Chondrocyte (in vitro differentiated cells): ENCODE results near the gene ADAR. TPM values are rescaled to one million over a fixed set of nuclear protein-coding genes. Genes with fewer than 3 reads are reported as not detected.

Source experiments
- DNase-seq: peaks from one replicate; pipeline ENCODE4 v3.0.0; 2021; ENCODE audit warnings: mixed read lengths, low spot score
- H3K27ac Mint-ChIP-seq: one replicate; pipeline ENCODE4 v1.8.0; 2021; ENCODE audit warnings: mild to moderate bottlenecking, moderate library complexity, mixed read lengths; ENCODE audit not compliant: unreplicated experiment
- H3K27me3 Mint-ChIP-seq: 2 replicates; pipeline ENCODE4 v1.8.0; 2021; ENCODE audit warnings: low read depth, mixed read lengths
- H3K36me3 Mint-ChIP-seq: 2 replicates; pipeline ENCODE4 v1.8.0; 2021; ENCODE audit warnings: low read depth, mixed read lengths
- H3K4me1 Mint-ChIP-seq: 2 replicates; pipeline ENCODE4 v1.8.0; 2021; ENCODE audit warnings: low read depth, mild to moderate bottlenecking, mixed read lengths
- H3K4me3 Mint-ChIP-seq: one replicate; pipeline ENCODE4 v1.8.0; 2021; ENCODE audit warnings: mild to moderate bottlenecking, moderate library complexity, mixed read lengths; ENCODE audit not compliant: unreplicated experiment
- H3K9me3 Mint-ChIP-seq: 2 replicates; pipeline ENCODE4 v1.8.0; 2021; ENCODE audit warnings: low read depth, mixed read lengths
- total RNA-seq: library from RNA; stranded (reverse); gene quantifications from 3 replicates; pipeline ENCODE4 v1.2.1, GENCODE V29; 2021
- TF ChIP-seq, protein P1 (sequence below): fragments of 200-600 bp; sonication (generic); IDR thresholded peaks from 2 replicates; pipeline ENCODE4 v1.5.0; 2021; ENCODE audit warnings: antibody characterized with exemption, mild to moderate bottlenecking, moderate library complexity

Gene ADAR
- total RNA-seq, 1 donor from 2014 or later: 125 TPM

DNA sequence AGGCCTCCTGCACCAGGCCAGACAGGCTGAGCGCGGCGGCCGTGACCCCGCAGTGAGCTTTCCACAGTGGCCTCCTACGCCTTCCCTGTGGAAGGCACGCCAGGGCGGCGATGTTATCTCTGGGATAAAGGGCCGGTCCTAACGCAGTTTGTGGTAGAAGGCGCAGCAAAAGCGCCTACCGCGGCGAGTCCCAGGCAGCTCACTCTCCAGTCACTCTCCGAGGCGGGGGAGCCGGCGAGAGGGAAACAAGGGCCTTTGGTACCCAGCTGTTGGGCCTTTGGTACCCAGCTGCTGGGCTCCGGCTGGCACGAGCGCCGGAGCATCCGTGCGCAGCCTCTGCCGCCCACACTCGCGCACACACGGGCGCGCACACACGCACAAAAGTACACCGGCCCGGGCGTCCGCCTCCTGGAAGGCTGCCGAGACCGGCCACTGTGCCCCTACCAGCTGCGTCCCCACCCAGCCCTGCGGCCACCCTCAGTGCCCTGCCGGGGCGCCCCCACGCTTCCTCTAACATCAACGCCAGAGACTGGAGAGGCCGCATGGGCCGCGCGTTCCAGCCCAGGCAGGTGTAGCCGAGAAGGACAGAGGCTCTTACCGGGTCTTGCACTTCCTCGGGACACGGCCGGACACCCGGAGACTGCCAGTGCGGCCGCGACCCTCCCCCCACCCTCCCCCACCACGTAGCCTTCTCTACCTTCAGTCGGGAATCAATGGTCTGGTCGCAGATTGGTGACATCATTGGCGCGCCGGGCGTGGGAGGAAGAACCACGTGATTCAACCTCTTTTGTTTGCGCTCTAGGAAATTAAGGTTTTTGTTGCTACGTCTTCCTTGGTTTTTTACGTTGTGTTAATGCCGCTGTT is 19.5 kb upstream of the ADAR start:
- Mint-ChIP-seq H3K27me3 (peaks cover 11% of the 10 kb centered on the region), H3K4me1 (peaks cover 41% of the 10 kb centered on the region), H3K27ac (peak overlapping the region; percentile 100), H3K36me3 (no peaks in the 10 kb centered on the region), H3K9me3 (peaks cover 6% of the 10 kb centered on the region), H3K4me3 (peak overlapping the region; percentile 96)
- TF ChIP-seq, protein P1, sequence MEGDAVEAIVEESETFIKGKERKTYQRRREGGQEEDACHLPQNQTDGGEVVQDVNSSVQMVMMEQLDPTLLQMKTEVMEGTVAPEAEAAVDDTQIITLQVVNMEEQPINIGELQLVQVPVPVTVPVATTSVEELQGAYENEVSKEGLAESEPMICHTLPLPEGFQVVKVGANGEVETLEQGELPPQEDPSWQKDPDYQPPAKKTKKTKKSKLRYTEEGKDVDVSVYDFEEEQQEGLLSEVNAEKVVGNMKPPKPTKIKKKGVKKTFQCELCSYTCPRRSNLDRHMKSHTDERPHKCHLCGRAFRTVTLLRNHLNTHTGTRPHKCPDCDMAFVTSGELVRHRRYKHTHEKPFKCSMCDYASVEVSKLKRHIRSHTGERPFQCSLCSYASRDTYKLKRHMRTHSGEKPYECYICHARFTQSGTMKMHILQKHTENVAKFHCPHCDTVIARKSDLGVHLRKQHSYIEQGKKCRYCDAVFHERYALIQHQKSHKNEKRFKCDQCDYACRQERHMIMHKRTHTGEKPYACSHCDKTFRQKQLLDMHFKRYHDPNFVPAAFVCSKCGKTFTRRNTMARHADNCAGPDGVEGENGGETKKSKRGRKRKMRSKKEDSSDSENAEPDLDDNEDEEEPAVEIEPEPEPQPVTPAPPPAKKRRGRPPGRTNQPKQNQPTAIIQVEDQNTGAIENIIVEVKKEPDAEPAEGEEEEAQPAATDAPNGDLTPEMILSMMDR: peak; percentile 35
- no peak for DNase-seq

DNA sequence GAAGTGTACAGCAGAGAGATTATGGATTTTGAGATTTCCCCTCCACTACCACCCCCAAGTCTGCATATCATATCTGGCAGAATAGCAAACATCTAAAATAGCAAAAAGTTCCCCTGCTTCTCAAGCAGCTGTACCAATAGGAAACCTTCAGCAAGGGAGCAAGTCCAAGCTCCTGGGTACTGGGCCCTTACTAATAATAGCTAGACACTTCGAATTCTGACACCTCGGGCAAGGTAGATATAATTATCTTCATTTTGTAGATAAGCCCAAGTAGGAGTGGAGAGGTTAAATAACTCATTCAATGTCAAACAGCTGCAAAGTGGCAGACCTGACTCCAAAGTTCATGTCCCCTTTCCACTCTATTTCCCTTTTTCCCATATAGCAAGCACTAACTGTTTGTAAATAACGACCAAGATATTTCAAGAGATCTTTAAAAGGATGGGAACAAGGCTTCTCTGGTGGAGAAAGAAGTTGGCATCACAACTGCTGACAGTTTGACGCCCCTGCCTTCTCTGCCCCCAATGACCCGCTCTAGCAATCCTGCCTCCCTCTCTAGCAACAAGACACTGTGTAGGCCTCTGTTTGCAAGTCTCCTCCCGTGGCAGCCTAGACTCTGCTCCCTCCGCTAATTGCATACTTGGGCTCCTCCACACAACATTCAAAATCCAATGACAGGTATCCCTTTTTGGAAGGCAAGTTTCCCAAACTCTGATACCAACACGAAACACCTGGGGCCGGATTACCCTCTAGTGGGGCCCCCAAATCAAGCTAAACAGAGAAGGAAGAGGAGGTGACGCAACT is 18.7 kb upstream of the ADAR start:
- Mint-ChIP-seq H3K27me3 (peaks cover 4% of the 10 kb centered on the region), H3K4me3 (peak overlapping the region; percentile 96), H3K9me3 (peaks cover 6% of the 10 kb centered on the region), H3K27ac (peak overlapping the region; percentile 100), H3K4me1 (peaks cover 46% of the 10 kb centered on the region), H3K36me3 (no peaks in the 10 kb centered on the region)
- no peak for DNase-seq
- TF ChIP-seq, protein P1: no peak

GRCh38 chr1:154624746-154625643 is 17.0 kb upstream of the ADAR start:
- peaks cover 47% of the 10 kb centered on the region for H3K4me1 Mint-ChIP-seq
- H3K36me3 Mint-ChIP-seq: no peaks in the 10 kb centered on the region
- H3K27ac Mint-ChIP-seq: peak overlapping the region; percentile 95
- H3K27me3 Mint-ChIP-seq: no peaks in the 10 kb centered on the region
- H3K9me3 Mint-ChIP-seq: peaks cover 5% of the 10 kb centered on the region
- TF ChIP-seq, protein P1: peak; percentile 50
- H3K4me3 Mint-ChIP-seq: peak overlapping the region; percentile 31
- no peak for DNase-seq

GRCh38 chr1:154623358-154623757 is 15.4 kb upstream of the ADAR start:
- Mint-ChIP-seq H3K27me3 (no peaks in the 10 kb centered on the region), H3K4me1 (peaks cover 54% of the 10 kb centered on the region), H3K27ac (peak overlapping the region; percentile 20), H3K4me3 (no peak overlapping the region), H3K36me3 (no peaks in the 10 kb centered on the region), H3K9me3 (no peaks in the 10 kb centered on the region)
- TF ChIP-seq, protein P1: no peak
- no peak for DNase-seq
